VCaP (cell line): ENCODE measurements around the gene TTLL10.

Source experiments
- H3K27ac ChIP-seq: fragments of 450-650 bp; 2 replicates; pipeline ENCODE4 v1.5.1; 2017
- CTCF ChIP-seq: fragments of 450-650 bp; conservative IDR thresholded peaks from 2 replicates; pipeline ENCODE4 v1.5.1; 2017; ENCODE audit warnings: mild to moderate bottlenecking, moderate library complexity

Gene TTLL10

GRCh38 chr1:1162597-1163537 lies 10.8 kb upstream of the TTLL10 start:
- H3K27ac ChIP-seq, result peak overlapping the region; percentile 90
- TF ChIP-seq CTCF, result no peak

DNA sequence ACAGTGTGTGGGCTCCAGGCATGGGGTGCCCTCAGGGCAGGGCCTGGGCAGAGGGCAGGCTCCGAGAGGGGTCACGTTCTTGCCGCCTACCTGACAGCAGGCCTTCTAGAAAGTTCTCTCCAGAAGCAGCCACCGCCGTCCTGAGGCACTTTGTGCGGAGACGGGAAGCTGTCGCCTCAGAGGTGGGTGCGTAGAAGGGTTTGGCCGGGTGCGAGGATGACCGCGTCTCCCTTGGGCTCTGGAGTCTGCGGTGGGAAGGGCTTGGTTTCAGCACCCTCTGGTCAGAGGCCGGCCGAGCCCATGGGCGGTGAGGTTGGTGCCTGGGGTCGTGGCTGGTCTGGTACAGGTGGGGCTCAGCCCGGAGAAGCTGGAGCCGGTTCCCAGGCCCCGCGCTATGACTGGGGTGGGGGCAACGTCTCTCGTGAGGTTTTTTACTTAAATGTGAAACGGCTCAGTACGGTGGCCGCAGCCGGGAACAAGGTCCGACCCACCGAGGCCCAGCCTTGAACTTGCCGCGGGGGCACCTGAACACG lies 10.1 kb upstream of the TTLL10 start:
- no peak for TF ChIP-seq CTCF
- peak overlapping the region; percentile 90 for H3K27ac ChIP-seq

GRCh38 chr1:1164361-1164700 lies 9.3 kb upstream of the TTLL10 start:
- H3K27ac ChIP-seq, result peak overlapping the region; percentile 90
- TF ChIP-seq CTCF, result no peak

GRCh38 chr1:1164701-1165451 lies 8.8 kb upstream of the TTLL10 start:
- peak overlapping the region; percentile 90 for H3K27ac ChIP-seq
- TF ChIP-seq CTCF, result no peak

DNA sequence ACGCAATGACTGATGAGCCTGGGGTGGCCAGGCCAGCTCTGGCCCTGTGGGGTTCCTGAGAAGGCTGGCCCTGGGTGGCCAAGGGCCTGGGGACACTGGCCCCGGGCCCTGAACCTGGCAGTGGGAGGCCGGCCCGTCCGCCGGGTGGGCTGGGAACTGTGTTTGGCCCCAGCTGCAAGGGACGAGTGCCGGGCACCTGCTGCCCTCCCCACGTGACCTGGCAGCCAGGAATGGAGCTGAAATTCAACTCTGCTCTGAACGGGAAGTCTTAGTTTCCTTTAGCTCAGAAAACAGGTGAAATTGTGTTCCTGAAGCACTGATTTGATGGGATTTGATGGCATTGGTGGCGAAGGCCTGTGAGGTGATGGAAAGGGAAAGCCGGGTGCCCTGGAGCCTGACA lies 8.2 kb upstream of the TTLL10 start:
- no peak for TF ChIP-seq CTCF

DNA sequence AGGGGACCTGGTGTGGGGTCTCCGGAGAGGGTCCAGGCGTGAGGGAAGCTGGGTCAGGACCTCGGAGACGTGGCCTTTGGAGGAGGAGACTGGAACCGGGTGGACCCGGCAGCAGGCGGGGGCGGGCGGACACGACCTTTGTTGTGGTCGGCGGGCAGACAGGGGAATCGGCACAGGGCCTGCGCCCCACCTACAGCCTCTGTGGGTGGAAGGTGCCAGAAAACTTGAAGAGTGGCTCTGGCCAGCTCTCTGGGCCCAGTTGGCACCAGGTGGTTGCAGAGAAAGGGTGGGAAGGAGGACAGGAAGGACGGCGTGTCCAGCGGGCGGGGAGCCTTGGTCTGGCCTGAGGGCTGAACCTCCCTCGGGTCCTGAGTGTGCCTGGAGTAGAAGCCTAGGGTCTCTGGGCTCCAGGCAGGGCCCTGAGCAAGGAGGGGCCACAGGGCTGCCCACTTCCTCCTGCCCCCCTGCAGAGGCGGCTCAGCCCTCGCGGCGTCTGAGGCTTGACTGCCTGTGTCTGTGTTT lies 7.7 kb upstream of the TTLL10 start:
- H3K27ac ChIP-seq, result peak overlapping the region; percentile 90

More for the DNA sequence above, 8.2 kb upstream of the TTLL10 start:
- peak overlapping the region; percentile 90 for H3K27ac ChIP-seq

More for the DNA sequence above, 7.7 kb upstream of the TTLL10 start:
- no peak for TF ChIP-seq CTCF
